ENCODE data around the gene ARPP19.
"Not testable (repeated sequence)": the region's sequence is repeated elsewhere in the genome, so short reads cannot be mapped to it uniquely, and the experiment has no call there.

ARPP19 gene

GRCh38 chr15:52568601-52569585 is at the start of gene ARPP19:
Gene ARPP19, minus strand, starts transcription at chr15:52569030. Its CDS starts 138 bp downstream, at chr15:52568892.
- no peaks in the 10 kb centered on the region for H3K9me3 ChIP-seq (ENCODE audit: control insufficient read depth, low read length)
- DNase-seq (ENCODE audit: low read depth): peak; percentile 87
- peak within 1 kb of the TSS; percentile 85 for H3K4me3 ChIP-seq (ENCODE audit: low read length)
- no peaks in the 10 kb centered on the region for H3K27me3 ChIP-seq (replicated peaks; ENCODE audit: control insufficient read depth, insufficient read depth, low read length)
- no peaks in the 10 kb centered on the region for H3K36me3 ChIP-seq (ENCODE audit: control insufficient read depth, insufficient read depth, low read length, severe bottlenecking)
- H3K4me1 ChIP-seq (ENCODE audit: control insufficient read depth, insufficient read depth, low read length): peaks cover 11% of the 10 kb centered on the region
- peak within 1 kb of the TSS; percentile 89 for H3K9ac ChIP-seq (ENCODE audit: low read length)

DNA sequence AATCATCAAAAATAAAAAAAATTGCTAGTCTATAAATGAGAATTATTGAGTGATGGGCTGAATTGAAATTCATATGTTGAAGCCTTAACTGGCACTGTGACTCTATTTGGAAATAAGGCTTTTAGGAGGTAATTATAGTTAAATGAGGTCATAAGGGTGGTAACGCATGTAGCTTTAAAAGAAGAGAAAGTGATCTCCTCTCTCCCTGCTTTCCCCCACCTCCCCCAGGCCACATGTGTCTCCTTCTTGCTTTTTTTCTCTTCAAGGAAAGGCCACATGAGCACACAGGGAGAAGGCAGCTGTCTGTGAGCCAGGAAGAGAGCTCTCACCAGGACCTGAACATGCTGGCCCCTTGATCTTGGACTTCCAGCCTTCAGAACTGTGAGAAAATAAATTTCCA is 48.2 kb upstream of the ARPP19 start:
- no peak for DNase-seq (ENCODE audit: low read depth)
- H3K9me3 ChIP-seq (ENCODE audit: control insufficient read depth, low read length): no peaks in the 10 kb centered on the region
- peaks cover 3% of the 10 kb centered on the region for H3K4me1 ChIP-seq (ENCODE audit: control insufficient read depth, insufficient read depth, low read length)

GRCh38 chr15:52615302-52615701 is 46.5 kb upstream of the ARPP19 start:
- Histone ChIP-seq H3K36me3 (ENCODE audit: control insufficient read depth, insufficient read depth, low read length, severe bottlenecking) (peaks cover 87% of the 10 kb centered on the region), H3K9me3 (ENCODE audit: control insufficient read depth, low read length) (no peaks in the 10 kb centered on the region), H3K27me3 (replicated peaks; ENCODE audit: control insufficient read depth, insufficient read depth, low read length) (no peaks in the 10 kb centered on the region), H3K4me3 (ENCODE audit: low read length) (no peak overlapping the region), H3K4me1 (ENCODE audit: control insufficient read depth, insufficient read depth, low read length) (peaks cover 3% of the 10 kb centered on the region), H3K9ac (ENCODE audit: low read length) (no peak overlapping the region)
- DNase-seq (ENCODE audit: low read depth): peak; percentile 18

More for the DNA sequence above, 48.2 kb upstream of the ARPP19 start:
- Histone ChIP-seq H3K27me3 (replicated peaks; ENCODE audit: control insufficient read depth, insufficient read depth, low read length) (no peaks in the 10 kb centered on the region), H3K36me3 (ENCODE audit: control insufficient read depth, insufficient read depth, low read length, severe bottlenecking) (peaks cover 87% of the 10 kb centered on the region), H3K4me3 (ENCODE audit: low read length) (no peak overlapping the region), H3K9ac (ENCODE audit: low read length) (no peak overlapping the region)

- Histone ChIP-seq H3K4me1 (ENCODE audit: control insufficient read depth, insufficient read depth, low read length) (no peaks in the 10 kb centered on the region), H3K9ac (ENCODE audit: low read length) (no peak overlapping the region), H3K4me3 (ENCODE audit: low read length) (no peak overlapping the region), H3K9me3 (ENCODE audit: control insufficient read depth, low read length) (no peaks in the 10 kb centered on the region), H3K36me3 (ENCODE audit: control insufficient read depth, insufficient read depth, low read length, severe bottlenecking) (peaks cover 93% of the 10 kb centered on the region), H3K27me3 (replicated peaks; ENCODE audit: control insufficient read depth, insufficient read depth, low read length) (no peaks in the 10 kb centered on the region)
- no peak for DNase-seq (ENCODE audit: low read depth)
Measured at GRCh38 chr15:52609593-52609992, 40.8 kb upstream of the ARPP19 start.

DNA sequence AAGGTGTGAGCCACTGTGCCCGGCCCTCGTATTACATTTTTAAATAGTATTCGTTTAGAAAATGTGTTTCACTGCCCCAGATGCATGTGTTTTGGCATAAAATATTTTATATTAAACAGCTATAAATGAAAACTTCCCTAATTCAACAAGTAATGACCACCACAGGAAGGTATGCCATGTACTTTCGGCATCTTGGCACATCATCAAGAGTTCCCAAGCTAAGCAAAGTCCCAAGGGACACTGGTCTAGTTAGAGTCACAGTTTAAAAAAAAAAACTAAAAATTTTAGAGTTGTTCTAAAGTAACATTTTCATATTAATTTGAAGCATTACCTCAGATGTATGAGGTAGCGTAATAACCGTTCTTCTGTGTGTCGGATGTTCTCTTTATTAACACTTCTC is 15.6 kb upstream of the ARPP19 start:
- Histone ChIP-seq H3K9me3 (ENCODE audit: control insufficient read depth, low read length) (no peaks in the 10 kb centered on the region), H3K36me3 (ENCODE audit: control insufficient read depth, insufficient read depth, low read length, severe bottlenecking) (peaks cover 92% of the 10 kb centered on the region), H3K4me3 (ENCODE audit: low read length) (no peak overlapping the region), H3K4me1 (ENCODE audit: control insufficient read depth, insufficient read depth, low read length) (no peaks in the 10 kb centered on the region), H3K27me3 (replicated peaks; ENCODE audit: control insufficient read depth, insufficient read depth, low read length) (no peaks in the 10 kb centered on the region), H3K9ac (ENCODE audit: low read length) (no peak overlapping the region)
- DNase-seq (ENCODE audit: low read depth): no peak

DNA sequence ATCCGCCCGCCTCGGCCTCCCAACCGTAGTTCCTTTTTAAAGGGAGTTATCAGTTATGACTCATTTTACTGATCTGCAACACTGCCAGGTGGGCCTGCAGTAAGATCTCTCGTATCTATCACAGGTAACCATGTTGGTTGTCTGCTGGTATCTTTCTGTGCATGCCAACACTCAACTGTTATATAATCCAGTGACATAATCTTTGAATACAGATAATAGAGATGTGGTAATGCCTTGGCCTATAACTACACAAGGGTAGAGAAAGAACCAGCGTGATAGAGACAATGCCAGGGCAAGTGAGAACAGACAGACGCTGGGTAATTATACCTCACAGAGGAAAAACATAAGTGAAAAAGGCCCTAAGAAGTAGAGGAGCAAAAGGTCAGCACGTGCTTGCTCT is 11.0 kb upstream of the ARPP19 start:
- no peak for DNase-seq (ENCODE audit: low read depth)
- Histone ChIP-seq H3K4me3 (ENCODE audit: low read length) (no peak overlapping the region), H3K4me1 (ENCODE audit: control insufficient read depth, insufficient read depth, low read length) (no peaks in the 10 kb centered on the region)

GRCh38 chr15:52576692-52577091 is 7.9 kb upstream of the ARPP19 start:
- H3K9me3 ChIP-seq (ENCODE audit: control insufficient read depth, low read length): no peaks in the 10 kb centered on the region
- no peak overlapping the region for H3K4me3 ChIP-seq (ENCODE audit: low read length)
- peaks cover 28% of the 10 kb centered on the region for H3K36me3 ChIP-seq (ENCODE audit: control insufficient read depth, insufficient read depth, low read length, severe bottlenecking)
- H3K4me1 ChIP-seq (ENCODE audit: control insufficient read depth, insufficient read depth, low read length): no peaks in the 10 kb centered on the region
- no peak for DNase-seq (ENCODE audit: low read depth)
- H3K27me3 ChIP-seq (replicated peaks; ENCODE audit: control insufficient read depth, insufficient read depth, low read length): no peaks in the 10 kb centered on the region
- H3K9ac ChIP-seq (ENCODE audit: low read length): no peak overlapping the region

More for the DNA sequence above, 11.0 kb upstream of the ARPP19 start:
- no peaks in the 10 kb centered on the region for H3K9me3 ChIP-seq (ENCODE audit: control insufficient read depth, low read length)
- H3K27me3 ChIP-seq (replicated peaks; ENCODE audit: control insufficient read depth, insufficient read depth, low read length): no peaks in the 10 kb centered on the region
- no peak overlapping the region for H3K9ac ChIP-seq (ENCODE audit: low read length)
- H3K36me3 ChIP-seq (ENCODE audit: control insufficient read depth, insufficient read depth, low read length, severe bottlenecking): peaks cover 57% of the 10 kb centered on the region

GRCh38 chr15:52575573-52575972 is 6.7 kb upstream of the ARPP19 start:
- H3K4me3 ChIP-seq (ENCODE audit: low read length); H3K4me1 ChIP-seq (ENCODE audit: control insufficient read depth, insufficient read depth, low read length); H3K27me3 ChIP-seq (replicated peaks; ENCODE audit: control insufficient read depth, insufficient read depth, low read length); H3K9me3 ChIP-seq (ENCODE audit: control insufficient read depth, low read length); DNase-seq (ENCODE audit: low read depth); H3K9ac ChIP-seq (ENCODE audit: low read length): not testable (repeated sequence)
- H3K36me3 ChIP-seq (ENCODE audit: control insufficient read depth, insufficient read depth, low read length, severe bottlenecking): peaks cover 16% of the 10 kb centered on the region

GRCh38 chr15:52575072-52575471 is 6.2 kb upstream of the ARPP19 start:
- Histone ChIP-seq H3K27me3 (replicated peaks; ENCODE audit: control insufficient read depth, insufficient read depth, low read length) (no peaks in the 10 kb centered on the region), H3K4me3 (ENCODE audit: low read length) (no peak overlapping the region), H3K4me1 (ENCODE audit: control insufficient read depth, insufficient read depth, low read length) (no peaks in the 10 kb centered on the region), H3K9me3 (ENCODE audit: control insufficient read depth, low read length) (no peaks in the 10 kb centered on the region), H3K9ac (ENCODE audit: low read length) (no peak overlapping the region), H3K36me3 (ENCODE audit: control insufficient read depth, insufficient read depth, low read length, severe bottlenecking) (peaks cover 11% of the 10 kb centered on the region)
- DNase-seq (ENCODE audit: low read depth): no peak

- not testable (repeated sequence) for H3K9ac ChIP-seq (ENCODE audit: low read length); H3K36me3 ChIP-seq (ENCODE audit: control insufficient read depth, insufficient read depth, low read length, severe bottlenecking); DNase-seq (ENCODE audit: low read depth); H3K4me1 ChIP-seq (ENCODE audit: control insufficient read depth, insufficient read depth, low read length); H3K27me3 ChIP-seq (replicated peaks; ENCODE audit: control insufficient read depth, insufficient read depth, low read length); H3K4me3 ChIP-seq (ENCODE audit: low read length); H3K9me3 ChIP-seq (ENCODE audit: control insufficient read depth, low read length)
Measured at GRCh38 chr15:52574623-52575022, 5.8 kb upstream of the ARPP19 start.

DNA sequence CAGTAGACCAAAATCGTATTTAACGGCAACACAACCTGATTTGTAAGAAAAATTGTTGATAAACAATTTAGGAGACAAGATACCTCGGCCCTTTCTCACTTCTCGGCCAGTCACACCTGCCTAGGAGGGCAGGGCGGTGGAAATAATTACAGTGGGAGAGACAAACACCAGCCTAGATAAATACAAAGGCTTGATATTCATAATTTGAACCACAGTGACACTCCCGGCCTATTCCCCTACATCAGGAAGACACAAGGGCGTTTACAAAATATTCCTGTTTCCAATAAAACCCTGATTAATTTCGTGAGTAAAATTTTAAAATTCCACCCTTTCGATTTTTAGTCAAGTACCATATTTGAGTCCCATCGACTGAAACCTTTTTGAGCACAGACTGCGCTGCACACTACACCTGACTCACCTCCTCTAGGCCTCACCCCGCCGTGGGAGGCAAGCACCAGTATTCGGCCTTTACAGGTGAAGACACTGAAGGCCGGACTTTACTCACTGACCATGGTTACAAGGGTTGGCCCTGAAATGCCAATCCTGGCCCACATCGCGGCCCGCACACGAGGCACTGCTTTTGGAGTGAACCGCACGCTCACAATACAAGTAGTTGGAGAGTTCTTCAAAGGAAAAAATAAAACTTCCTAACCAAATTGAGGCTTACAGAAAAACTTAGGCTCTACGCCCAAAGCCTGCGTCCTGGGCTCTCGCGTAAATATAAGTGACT is 794 bp downstream of the ARPP19 start:
- H3K4me1 ChIP-seq (ENCODE audit: control insufficient read depth, insufficient read depth, low read length): peaks cover 11% of the 10 kb centered on the region
- H3K27me3 ChIP-seq (replicated peaks; ENCODE audit: control insufficient read depth, insufficient read depth, low read length): no peaks in the 10 kb centered on the region
- H3K9me3 ChIP-seq (ENCODE audit: control insufficient read depth, low read length): no peaks in the 10 kb centered on the region
- no peak for DNase-seq (ENCODE audit: low read depth)
- H3K4me3 ChIP-seq (ENCODE audit: low read length): peak overlapping the region; percentile 85
- peak overlapping the region; percentile 89 for H3K9ac ChIP-seq (ENCODE audit: low read length)
- H3K36me3 ChIP-seq (ENCODE audit: control insufficient read depth, insufficient read depth, low read length, severe bottlenecking): no peaks in the 10 kb centered on the region

All from adipocyte (in vitro differentiated cells).